Hematopoietic multipotent progenitor cell (in vitro differentiated cells): ENCODE measurements around the gene KCNC1. TPM values are rescaled to one million over a fixed set of nuclear protein-coding genes. Genes with fewer than 3 reads are reported as not detected.

Source experiments
- DNase-seq, 3 donors: peaks; one replicate each; pipeline ENCODE4 v3.0.0-alpha.2; 2011 to 2015; ENCODE audit warnings: low read depth in 2 of 3, low spot score in 2 of 3
- total RNA-seq: library from RNA; depleted of rRNA; stranded (reverse); fragments of >200 nt; gene quantifications from one replicate; pipeline ENCODE4 v1.2.3, GENCODE V29; 2012

The KCNC1 gene
- total RNA-seq, 1 donor = under 0.01 TPM

DNA sequence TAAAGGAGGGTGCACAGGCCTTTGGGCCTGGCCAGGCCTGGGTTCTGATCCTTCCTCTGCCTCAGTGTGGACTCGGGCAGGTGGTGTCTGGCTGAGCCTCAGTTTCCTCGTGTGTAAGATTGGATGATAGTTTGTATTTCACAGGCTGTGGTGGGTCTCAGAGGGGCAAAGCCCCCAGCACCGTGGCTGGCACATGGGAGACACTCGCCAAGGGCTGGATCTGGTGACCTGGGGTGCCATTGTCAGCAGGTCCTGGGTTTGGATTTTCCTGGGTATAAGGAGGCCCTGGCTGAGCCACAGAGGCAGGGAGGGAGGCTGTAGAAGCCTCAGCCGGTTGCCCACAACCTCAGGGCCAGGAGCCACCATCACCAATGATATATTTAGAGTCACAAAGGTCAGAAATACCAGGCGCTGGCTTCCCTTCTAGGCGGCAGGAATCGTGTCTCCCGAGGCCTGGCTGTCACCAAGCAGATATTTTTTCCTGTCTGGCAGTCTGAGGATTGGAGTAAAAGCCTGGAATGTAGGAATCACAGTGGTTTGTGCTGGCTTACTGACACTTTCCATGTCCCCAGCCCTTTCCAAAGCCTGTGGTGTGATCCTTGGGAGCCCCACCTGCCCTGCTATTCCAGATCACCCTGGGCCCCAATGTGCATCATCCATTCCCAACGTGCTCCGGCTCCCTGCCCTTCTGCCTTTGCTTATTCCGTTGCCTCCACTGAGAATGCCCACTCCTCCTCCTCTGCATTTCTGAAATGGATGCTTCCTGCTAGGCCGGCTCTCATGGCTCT lies 15.6 kb downstream of the KCNC1 start:
- DNase-seq = no peak

DNA sequence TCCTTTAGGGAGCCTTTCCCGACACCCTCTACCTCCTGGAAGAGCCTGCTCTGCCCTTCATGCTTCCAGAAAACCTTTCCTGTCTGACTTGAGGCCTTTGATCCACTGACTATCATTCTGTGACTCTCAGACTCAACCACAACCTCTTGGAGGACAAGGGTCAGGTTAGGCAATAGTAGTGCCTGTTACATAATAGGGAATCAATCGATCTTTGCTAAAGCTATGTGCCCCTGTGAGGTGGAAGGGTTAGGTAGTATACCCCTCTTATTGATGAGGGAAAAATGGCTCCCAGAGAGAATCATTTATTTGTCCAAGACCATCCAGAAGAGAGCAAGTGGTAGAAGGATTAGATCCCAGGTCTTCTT lies 16.2 kb downstream of the KCNC1 start:
- DNase-seq = no peak

DNA sequence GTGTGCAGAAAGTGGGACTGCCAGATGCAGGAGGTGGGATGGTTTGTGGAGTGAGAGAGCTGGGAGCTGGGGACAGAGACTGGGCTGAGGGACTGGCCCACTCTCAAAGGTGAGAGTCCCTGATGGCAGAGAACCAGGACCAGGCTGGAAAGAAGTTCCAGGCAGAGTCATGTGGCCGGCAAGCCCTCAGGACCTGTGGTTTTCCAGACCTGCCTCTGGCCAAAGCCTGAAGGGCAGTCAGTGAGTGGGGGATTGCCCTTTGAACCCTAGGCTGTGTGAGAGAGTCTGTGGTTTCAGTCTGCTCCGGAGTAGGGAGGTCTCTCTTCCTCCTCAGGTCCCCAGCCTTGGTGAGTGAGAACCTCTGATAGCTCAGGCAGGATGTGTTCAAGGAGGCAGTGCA lies 17.0 kb downstream of the KCNC1 start:
- DNase-seq = no peak

DNA sequence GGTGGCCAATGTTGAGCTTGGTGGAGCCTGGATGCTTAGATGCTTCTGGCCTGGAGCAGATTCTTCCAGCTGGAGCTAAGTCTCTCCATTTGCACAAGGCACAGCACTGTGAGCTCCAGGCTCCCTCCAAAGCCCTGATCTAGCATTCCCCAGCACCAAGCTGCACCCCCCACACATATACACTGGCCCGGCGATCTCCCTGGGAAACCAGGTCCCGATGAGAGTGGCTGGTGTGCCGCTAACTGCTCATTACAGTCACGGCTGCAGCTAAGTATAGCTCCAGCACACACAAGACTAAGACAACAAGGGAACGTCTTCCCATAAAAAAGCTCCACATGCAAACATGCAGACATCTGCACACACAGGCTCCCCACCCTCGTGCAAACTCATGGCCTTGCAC lies 17.6 kb downstream of the KCNC1 start:
- DNase-seq = no peak

DNA sequence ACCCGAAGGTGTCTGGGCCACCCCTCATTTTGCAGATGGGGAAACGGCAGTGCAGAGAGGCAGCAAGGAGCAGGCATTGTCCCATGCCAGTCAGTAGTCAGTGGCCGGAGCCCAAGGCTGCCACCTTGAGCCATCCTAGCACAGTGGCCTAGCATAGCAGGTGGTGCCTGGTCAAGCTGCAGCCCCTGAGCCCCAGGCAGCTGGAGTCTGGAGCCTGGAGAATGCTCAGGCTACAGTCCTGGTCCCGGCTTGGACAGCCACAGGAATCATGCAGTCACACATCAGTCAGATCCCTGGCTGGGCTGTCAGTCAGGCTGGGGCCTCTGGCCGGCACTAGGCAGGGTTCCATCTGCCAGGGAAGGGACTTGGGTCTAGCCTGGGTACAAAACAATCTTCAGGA lies 18.6 kb downstream of the KCNC1 start:
- no peak for DNase-seq

DNA sequence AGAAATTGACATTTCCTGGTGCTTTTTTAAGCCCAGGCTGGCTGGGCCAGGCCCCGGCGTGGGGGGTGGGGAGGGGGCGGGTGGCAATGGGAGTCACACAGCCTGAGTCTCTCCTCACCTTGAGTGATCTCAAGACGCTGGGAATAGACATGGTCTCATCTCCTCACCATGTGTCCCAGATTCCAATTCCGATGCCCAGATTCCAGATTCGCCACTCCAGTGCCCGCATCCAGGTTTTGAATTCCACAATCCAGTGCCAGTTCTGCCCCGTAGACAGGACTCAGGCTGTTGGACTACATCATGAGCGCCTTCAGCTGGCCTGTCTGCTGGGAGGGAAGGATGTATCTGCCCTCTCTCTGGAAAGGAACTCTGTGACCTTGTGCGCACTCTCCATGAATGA lies 19.1 kb downstream of the KCNC1 start:
- DNase-seq = no peak

DNA sequence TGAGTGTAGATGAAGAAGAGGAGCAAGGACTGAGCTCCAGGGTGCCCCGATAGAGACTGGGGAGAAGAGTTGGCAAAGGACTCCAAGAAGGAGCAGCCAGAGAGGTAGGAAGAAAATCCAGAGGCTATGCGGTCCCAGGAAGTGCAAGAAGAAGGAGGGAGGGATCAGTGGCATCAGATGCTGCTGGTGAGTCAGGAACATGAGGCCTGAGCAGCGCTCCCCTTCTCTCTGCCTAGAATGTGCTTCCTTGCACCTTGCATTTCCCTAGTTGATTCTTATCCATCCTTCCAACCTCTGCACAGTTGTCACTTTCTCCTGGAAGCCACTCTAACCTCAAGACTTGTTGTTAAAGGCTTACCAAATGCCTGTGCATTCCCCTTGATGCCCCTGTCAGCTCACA lies 21.3 kb downstream of the KCNC1 start:
- no peak for DNase-seq

DNA sequence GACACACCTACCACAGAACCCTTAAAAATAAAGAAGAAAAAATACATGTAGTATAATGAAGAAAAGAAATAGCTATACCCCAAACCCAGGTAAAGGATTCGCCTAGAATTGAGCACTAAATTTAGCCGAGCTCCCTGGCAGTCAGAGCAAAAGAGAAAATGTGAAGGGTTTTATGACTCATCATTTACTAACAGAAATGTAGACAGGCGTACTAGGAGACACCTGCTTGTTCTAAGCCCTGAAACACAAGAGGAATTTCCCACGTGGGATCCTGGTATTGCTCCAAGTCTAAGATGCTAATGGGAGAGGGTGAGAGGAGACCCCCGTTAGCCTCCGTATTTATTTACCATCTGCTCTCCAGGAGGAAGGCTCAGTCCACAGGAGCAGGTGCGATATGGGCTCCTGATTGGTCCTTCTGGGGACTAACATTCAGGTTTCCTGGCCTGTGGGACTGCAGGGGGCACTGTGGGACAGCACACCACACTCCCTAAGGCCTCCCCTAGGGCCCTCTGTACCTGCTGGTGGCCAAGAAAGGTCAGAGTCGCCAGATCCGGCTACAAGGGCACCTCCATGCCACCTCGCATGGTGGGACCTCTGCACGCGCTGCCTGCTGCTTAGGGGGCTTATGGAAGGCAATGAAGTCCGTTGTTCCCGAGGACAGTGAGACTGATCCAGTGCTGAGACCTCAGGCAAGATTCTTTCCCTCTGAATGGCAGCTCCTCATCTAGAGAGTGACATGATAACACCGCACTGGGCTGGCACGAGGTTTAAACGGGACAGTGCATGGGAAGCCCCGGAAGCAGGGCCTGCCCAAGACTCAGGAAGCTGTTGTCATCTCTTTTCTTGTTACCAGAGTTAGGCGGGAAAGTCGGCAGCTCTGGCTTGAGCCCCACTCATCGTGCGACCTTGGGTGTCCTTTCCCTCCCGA lies 25.8 kb downstream of the KCNC1 start:
- peak in 2 of 3 donors; percentile 37 to 62 for DNase-seq

DNA sequence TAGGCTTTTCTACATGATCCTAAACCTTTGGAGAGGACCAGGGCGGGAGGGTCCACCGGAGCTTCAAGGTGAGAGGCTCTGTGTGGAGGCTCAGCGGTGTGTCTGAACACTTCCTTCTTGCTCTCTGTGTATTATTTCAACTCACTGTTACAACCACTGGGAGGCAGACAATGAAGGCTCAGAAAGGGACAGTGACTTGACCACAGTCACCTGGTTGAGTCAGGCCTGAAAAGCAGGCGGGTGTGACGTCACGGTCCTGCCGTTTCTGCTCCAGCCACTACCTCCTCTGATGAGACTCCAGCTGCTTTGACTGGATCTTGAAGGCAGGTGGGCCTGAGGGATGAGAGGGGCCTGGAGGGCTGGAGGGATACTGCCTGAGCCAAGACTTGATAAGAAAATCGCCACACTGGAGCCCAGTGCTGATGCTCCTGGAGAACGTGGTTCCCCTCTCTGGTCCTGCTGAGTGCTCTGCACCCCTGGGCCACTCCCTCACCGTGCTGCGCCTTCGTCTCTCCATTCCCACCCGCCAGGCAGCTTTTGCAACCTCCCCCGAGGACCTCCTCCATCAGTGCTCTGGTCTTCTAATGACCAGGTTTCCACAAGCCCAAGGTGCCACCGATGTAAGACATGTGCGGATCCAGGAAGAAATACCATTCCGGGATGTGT lies 27.9 kb downstream of the KCNC1 start:
- DNase-seq = no peak

DNA sequence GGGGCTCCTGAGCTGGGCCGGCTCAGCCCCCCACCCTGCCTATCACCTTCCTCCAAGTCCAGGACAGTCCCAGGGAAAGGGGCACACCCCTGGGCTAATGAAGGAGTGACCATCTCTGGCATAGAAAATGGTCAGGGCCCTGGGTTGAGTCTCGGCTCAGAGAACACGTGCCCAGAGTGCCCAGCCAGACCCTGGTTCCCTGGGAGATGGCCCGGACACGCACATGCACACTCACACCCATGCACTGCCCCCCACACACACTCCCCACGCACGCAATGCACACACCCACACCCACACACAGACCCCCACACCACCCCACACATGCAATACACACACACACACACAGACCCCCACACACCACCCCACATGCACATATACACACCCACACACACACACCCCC lies 28.7 kb downstream of the KCNC1 start:
- no peak for DNase-seq

DNA sequence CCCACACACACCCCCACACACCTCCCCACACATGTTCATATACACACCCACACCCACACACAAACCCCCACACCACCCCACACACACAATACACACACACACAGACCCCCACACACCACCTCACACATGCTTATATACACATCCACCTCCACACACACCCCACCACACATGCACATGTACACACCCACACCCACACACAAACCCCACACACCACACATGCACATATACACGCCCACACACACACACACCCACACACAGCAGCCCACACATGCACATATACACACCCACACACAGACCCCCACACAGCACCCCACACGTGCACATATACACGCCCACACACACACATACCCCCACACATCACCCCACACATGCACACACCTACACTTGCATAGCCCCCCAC lies 29.1 kb downstream of the KCNC1 start:
- no peak for DNase-seq

DNA sequence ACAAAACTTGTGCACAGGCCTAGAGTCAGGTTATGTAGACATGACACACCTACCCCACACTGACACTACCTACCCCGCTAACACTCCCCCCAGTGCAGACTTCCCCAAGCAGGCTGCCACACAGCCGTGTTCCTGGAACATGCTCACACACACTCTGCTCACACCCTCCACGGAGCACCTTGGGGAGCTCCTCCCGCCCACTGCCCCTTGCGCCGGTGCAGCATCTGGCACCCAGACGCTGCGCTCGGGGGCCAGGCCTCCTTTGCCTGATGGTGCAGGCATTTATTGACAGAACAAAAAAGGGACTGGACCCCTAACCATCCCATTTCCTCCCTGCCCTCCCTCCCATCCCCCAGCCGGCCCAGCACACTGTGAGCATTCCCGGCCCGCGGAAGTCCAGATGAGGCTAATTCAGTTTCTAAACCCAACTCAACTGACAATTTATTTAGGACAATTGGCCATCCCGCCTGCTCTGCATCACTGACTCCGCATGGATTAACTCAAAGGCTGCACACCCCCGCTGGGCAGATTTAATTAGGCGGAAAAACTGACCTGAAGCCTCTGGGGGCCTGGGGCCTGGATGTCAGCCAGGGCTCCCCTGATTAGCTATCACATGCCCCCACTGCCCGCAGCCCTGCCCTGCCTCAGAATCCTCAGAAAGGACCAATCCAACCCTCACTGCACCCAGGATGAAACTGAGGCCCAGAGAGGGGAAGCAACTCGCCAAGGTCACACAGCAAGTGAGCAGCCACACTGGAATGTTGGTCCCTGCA lies 30.1 kb downstream of the KCNC1 start:
- no peak for DNase-seq

DNA sequence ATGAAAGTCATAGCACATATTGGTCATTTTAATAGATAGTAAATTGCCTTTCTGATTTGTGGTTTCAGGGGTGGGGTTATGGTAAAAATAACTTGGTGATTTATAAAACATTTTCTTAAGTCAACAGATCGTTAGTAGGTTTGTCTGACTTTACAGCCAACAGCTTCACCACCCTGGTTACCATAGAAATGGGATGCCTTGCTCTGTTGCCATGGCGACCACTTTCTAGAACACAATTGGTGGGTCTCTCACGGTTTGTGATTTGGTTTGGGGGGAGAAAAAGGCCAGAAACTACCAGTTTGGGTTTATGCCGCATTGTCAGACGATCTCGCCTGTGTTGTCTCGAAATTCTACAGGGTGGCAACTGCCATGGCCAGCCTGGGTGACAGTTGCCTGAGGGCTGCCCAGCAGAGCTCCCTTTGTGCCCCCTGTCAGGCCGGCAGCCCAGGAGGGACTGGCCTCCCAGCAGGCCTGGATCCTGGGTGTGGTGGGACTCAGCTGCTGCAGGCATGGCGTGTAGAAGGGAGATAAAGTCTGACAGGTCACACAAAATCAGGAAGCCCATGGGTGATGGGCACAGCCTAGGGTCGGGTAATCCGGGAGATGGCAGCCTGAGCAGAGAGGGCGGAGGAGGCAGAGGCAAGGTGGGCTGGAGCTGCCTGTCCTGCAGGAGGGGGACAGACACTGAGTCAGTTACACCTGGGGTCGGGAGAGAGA lies 30.9 kb downstream of the KCNC1 start:
- DNase-seq = no peak

DNA sequence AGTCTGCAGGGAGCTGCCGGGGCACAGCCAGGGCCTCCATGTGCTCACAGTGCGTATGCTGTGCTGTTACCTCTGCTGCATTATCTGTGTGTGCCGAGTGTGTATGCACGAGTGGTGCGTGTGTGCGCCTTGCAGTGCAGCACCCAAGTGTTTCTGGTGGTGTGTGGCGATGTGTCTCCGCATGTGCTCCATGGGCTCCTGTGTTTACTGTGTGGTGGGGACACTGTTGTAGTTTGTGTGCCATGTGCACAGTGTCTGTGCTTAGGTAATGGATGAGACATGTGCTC lies 31.4 kb downstream of the KCNC1 start:
- DNase-seq = no peak

DNA sequence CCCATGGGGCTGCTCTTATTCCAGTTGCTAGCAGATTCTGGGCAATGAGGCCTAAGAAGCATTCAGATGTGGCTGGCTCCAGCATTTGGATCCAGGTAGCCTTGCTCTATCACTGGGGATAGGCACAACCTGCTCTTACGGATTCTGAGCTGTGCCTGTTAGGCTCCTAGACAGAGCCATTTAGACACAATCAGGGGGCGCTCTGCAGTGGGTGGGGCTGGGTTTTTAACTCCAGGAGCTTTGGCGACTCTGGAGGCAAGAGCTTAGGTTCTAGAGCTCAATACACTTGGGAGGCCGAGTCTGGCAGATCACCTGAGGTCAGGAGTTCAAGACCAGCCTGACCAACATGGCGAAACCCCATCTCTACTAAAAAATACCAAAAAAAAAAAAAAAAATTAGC lies 32.0 kb downstream of the KCNC1 start:
- no peak for DNase-seq

DNA sequence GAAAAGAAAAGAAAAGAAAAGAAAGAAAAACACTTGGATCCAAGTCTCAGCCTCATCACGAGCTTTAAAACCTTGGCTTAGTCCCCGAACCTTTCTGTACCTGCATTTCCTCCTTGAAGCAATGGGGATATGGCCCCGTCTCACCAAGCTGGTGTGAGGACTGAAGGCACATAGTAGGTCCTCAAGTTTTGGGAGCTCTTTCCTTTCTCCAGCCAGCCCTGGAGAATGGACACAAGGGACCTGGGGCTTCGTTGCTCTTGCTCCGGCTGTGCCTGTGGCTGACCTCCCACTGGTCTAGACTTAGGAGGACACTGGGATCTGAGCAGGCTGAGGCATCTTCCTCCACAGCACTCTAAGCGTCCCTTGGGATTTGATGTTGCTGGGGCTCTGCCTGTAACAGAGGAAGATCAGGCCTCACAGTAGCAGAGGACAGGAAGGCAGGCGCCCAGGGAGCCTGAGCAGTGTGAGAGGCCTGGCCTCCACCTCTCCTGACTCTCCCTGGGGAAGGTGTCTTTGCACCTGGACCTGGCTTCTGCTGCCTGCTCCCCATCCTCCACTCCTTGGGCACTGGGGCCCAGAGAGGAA lies 32.8 kb downstream of the KCNC1 start:
- no peak for DNase-seq

DNA sequence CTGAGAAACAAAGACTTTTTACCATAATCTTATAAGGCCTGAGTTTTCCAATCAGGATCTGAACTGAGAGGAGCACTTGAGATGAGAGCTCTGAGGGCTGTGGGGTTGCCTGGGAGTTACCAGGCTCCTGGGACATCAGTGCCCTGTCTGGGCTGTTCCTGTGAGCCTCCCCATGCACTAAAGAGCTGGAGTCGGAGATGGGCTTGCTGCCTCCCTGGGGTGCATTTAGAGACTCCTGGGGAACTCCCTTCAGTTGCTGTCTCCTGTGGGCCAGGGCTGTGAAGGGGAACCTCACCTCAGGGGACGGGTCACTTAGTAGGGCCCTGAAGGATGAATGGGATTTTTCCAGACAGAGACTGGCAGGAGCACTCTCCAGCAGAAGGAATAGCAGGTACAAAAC lies 33.3 kb downstream of the KCNC1 start:
- no peak for DNase-seq

DNA sequence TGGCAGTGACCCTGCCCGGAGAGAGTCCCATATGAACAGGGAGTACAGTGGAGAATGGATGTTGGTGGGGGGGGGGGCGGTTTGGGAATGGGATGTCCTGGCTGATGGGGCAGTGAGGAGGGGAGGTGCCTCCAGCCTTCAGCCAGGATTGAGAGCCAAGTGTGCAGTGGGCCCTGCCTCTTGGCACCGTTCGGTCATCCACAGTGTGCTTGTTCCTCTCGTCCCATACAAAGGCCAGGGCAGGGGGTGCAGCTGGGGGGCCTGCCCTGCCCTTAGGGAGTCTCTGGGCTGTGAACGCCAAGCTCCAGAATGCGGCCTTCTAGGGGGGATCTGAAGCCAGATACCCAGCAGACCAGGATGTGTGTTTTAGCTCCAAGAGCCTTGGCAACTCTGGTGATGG lies 34.0 kb downstream of the KCNC1 start:
- no peak for DNase-seq

DNA sequence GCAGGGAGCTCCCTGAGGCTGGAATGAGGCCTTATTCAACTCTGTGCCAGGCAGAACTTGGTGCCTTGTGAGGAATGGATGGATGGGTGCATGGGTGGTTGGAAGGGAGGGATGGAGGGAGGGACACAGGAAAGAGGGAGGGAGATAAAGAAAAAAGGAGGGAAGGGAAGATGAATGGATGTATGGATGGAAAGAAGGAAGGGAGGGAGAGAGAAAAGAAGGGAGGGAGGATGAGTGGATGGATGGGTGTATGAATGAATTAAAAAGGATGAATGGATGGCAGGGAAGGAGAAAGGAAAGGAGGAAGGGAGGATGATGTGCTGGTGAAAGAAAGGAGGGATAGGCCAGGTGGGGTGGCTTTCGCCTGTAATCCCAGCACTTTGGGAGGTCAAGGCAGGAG lies 34.6 kb downstream of the KCNC1 start:
- DNase-seq = no peak

DNA sequence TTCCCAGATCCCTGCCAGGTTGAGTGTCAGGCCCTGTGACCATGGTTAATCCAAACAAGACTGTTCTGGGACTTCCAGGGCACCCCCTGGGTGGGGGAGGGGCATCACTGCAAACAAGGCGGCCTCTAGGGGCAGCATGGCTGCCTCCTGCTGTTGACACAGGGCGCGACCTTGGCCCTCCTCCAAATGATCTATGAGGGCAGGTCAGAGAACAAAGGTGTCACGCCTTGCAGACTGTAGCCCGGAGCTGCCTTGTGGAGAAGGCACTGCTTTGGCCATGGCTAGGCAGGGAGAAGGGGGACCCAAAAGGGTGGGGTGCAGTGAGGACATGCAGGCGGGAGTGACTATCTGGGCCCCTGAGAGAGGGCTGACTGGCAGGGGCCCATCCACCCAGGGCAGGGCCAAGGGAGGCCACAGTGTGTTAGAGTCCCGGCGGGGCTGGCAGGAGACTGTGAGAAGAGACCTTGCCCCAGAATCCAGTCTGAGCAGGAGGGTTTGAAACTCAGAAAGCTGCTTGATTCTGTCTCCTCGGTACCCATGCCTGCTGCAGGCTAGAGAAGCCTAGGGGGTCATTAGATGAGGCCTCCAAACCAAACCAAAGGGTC lies 35.6 kb downstream of the KCNC1 start:
- peak in 1 of 3 donors; percentile 3 for DNase-seq
